Right lobe of liver (tissue), 6 donors: ENCODE results near the gene NCKAP1. TPM values are rescaled to one million over a fixed set of nuclear protein-coding genes. Genes with fewer than 3 reads are reported as not detected.
A peak's percentile ranks its signal among the peaks of the same experiment; 100 is the strongest.
"Not testable (repeated sequence)": the region's sequence is repeated elsewhere in the genome, so short reads cannot be mapped to it uniquely, and the experiment has no call there.

ENCODE experiments used
- ATAC-seq, 4 donors: fragments of 200-7000 bp; cut with Tn5 transposase; one replicate each; pipeline ENCODE4 v1.9.1; 2020; ENCODE audit warnings: mild to moderate bottlenecking in 4 of 4, moderate library complexity in 4 of 4
- DNase-seq, 3 donors: peaks; one replicate each; pipeline ENCODE4 v3.0.0-alpha.2; 2020
- H3K27ac ChIP-seq, 3 donors: fragments of 200-600 bp; one replicate each; pipeline ENCODE4 v1.8.0; 2022
- H3K27me3 ChIP-seq, 2 donors: fragments of 200-600 bp; one replicate each; pipeline ENCODE4 v1.8.0; 2022
- H3K36me3 ChIP-seq, 4 donors: fragments of 200-600 bp; sonication (generic) in 1 of 4; one replicate each; pipeline versions ENCODE4 v1.5.1 to v1.8.0; 2017 to 2022; ENCODE audit warnings: control low read depth in 1 of 4
- H3K4me1 ChIP-seq, 4 donors: fragments of 200-600 bp; sonication (generic) in 1 of 4; one replicate each; pipeline versions ENCODE4 v1.5.1 to v1.8.0; 2017 to 2022; ENCODE audit warnings: control low read depth in 1 of 4
- H3K4me3 ChIP-seq, 3 donors: fragments of 200-600 bp; one replicate each; pipeline ENCODE4 v1.8.0; 2022
- H3K9me3 ChIP-seq, 4 donors: fragments of 200-600 bp; sonication (generic) in 1 of 4; one replicate each; pipeline versions ENCODE4 v1.5.1 to v1.8.0; 2017 to 2022; ENCODE audit warnings: control low read depth in 1 of 4
- CTCF ChIP-seq, 4 donors: fragments of 200-600 bp in 3 of 4; fragments of 450-650 bp in 1 of 4; IDR thresholded peaks; one replicate each; pipeline versions ENCODE4 v1.5.1 to v1.8.0; 2016 to 2022; ENCODE audit warnings: antibody characterized with exemption in 4 of 4, mild to moderate bottlenecking in 2 of 4
- POLR2A ChIP-seq: fragments of 450-650 bp; IDR thresholded peaks from one replicate; pipeline ENCODE4 v1.6.1; 2017; ENCODE audit warnings: antibody characterized with exemption, mild to moderate bottlenecking
- WGBS: methylation state at CpG from one replicate; pipeline ENCODE4 v1.1.6; 2018; ENCODE audit warnings: low coverage, low lambda C conversion rate; ENCODE audit not compliant: insufficient coverage; ENCODE audit errors: missing lambda C conversion rate; 5-methylcytosine and 5-hydroxymethylcytosine counted together
- intact Hi-C, 2 donors: fragments of 100-400 bp; cut with DNase I; formaldehyde crosslinking; loops; one replicate each; pipeline versions ENCODE4 v1.11.2 to v1.14.1; 2022
- total RNA-seq, 6 experiments: library from RNA; depleted of rRNA in 2 of 6; stranded (reverse); fragments of >200 nt in 2 of 6; fragmentation: NEBNext Ultra II Directional in 3 of 6; extraction: Animal tissue kit (Norgen Biotek cat#: 25700) in 3 of 6; gene quantifications; one replicate each; pipeline versions ENCODE4 v1.1.0 to v1.2.4, GENCODE V29; 2016 to 2023
- donor health status: DM: no; HTN: yes; CAD: no.
- donor health status: DM: no; HTN: no; CAD: no.
- donor health status: DM: no; HTN: no; CAD: no.
- donor health status: DM: no; HTN: yes; CAD: no.
- donor health status: DM: no; HTN: yes; CAD: no.

Gene NCKAP1
- total RNA-seq, 6 experiments from 2014 or later, result 31.9 to 50.3 (median 43.3) TPM

- DNase-seq (no peak), ATAC-seq (peak in 3 of 4 donors; percentile 36 to 65 (median 52))
- intact Hi-C loops, result no loop called here
- Histone ChIP-seq H3K27ac (no peak overlapping the region), H3K9me3 (no peaks in the 10 kb centered on the region), H3K36me3 (no peaks in the 10 kb centered on the region), H3K4me1 (peaks cover 0 to 20% (median 0%) of the 10 kb centered on the region in 4 donors), H3K27me3 (no peaks in the 10 kb centered on the region), H3K4me3 (no peak overlapping the region)
- 61% methylated on average over 8 of the region's 8 CpGs for WGBS
- TF ChIP-seq POLR2A, result no peak
- TF ChIP-seq CTCF (IDR thresholded peaks at IDR 0.05), result no peak
Measured at GRCh38 chr2:183024339-183025095, 13.7 kb downstream of the NCKAP1 start.

GRCh38 chr2:183022711-183023110 is 15.5 kb downstream of the NCKAP1 start:
- WGBS, result 77% methylated on average over 3 of the region's 3 CpGs
- TF ChIP-seq CTCF (IDR thresholded peaks at IDR 0.05) (no peak), POLR2A (no peak)
- no peaks in the 10 kb centered on the region for H3K27me3 ChIP-seq
- H3K9me3 ChIP-seq, result no peaks in the 10 kb centered on the region
- H3K36me3 ChIP-seq, result no peaks in the 10 kb centered on the region
- intact Hi-C loops, result no loop called here
- peaks cover 0 to 20% (median 0%) of the 10 kb centered on the region in 4 donors for H3K4me1 ChIP-seq
- DNase-seq (no peak), ATAC-seq (no peak)
- no peak overlapping the region for H3K27ac ChIP-seq
- H3K4me3 ChIP-seq, result no peak overlapping the region

- H3K4me3 ChIP-seq, result no peak overlapping the region
- TF ChIP-seq CTCF (IDR thresholded peaks at IDR 0.05) (no peak), POLR2A (no peak)
- DNase-seq, result no peak
- peaks cover 0 to 17% (median 0%) of the 10 kb centered on the region in 4 donors for H3K4me1 ChIP-seq
- intact Hi-C loops, result no loop called here
- H3K36me3 ChIP-seq, result no peaks in the 10 kb centered on the region
- H3K9me3 ChIP-seq, result no peaks in the 10 kb centered on the region
- no peak overlapping the region for H3K27ac ChIP-seq
- WGBS, result 84% methylated on average over 2 of the region's 2 CpGs
- ATAC-seq, result no peak
- H3K27me3 ChIP-seq, result no peaks in the 10 kb centered on the region
Measured at GRCh38 chr2:183021613-183022012, 16.6 kb downstream of the NCKAP1 start.

GRCh38 chr2:183019718-183020442 is 18.4 kb downstream of the NCKAP1 start:
- Histone ChIP-seq H3K27me3 (no peaks in the 10 kb centered on the region), H3K27ac (no peak overlapping the region), H3K36me3 (no peaks in the 10 kb centered on the region), H3K9me3 (no peaks in the 10 kb centered on the region), H3K4me1 (peaks cover 0 to 3% (median 0%) of the 10 kb centered on the region in 4 donors), H3K4me3 (no peak overlapping the region)
- intact Hi-C loops, result no loop called here
- no peak for ATAC-seq
- WGBS, result 92% methylated on average over 1 of the region's 1 CpG
- DNase-seq, result no peak
- no peak for TF ChIP-seq POLR2A
- TF ChIP-seq CTCF (IDR thresholded peaks at IDR 0.05), result no peak

GRCh38 chr2:183017845-183018244 is 20.4 kb downstream of the NCKAP1 start:
- H3K4me3 ChIP-seq, H3K4me1 ChIP-seq, DNase-seq, H3K9me3 ChIP-seq, H3K36me3 ChIP-seq, H3K27me3 ChIP-seq, H3K27ac ChIP-seq, intact Hi-C loops, ATAC-seq: not testable (repeated sequence)
- WGBS, result 92% methylated on average over 9 of the region's 11 CpGs
